DOHH2 (cell line): Measurements from ENCODE around the gene CCZ1B.
"Not testable (repeated sequence)": the region's sequence is repeated elsewhere in the genome, so short reads cannot be mapped to it uniquely, and the experiment has no call there.

Experiments used
- EZH2phosphoT487 ChIP-seq: fragments of 200-600 bp; sonication (generic); IDR thresholded peaks from 2 replicates; pipeline ENCODE4 v1.6.1; 2017; ENCODE audit warnings: borderline replicate concordance, mild to moderate bottlenecking, antibody characterized with exemption, low read length, moderate library complexity, mixed read lengths
- TF ChIP-seq, protein P1 (sequence below): fragments of 200-600 bp; sonication (generic); IDR thresholded peaks from one replicate; pipeline ENCODE4 v1.5.1; 2014; ENCODE audit warnings: antibody characterized with exemption, mild to moderate bottlenecking, low read depth, low read length; ENCODE audit not compliant: poor library complexity, severe bottlenecking

GRCh38 chr7:6794276-6794675 is 31.8 kb downstream of the CCZ1B start:
- TF ChIP-seq, protein P1, sequence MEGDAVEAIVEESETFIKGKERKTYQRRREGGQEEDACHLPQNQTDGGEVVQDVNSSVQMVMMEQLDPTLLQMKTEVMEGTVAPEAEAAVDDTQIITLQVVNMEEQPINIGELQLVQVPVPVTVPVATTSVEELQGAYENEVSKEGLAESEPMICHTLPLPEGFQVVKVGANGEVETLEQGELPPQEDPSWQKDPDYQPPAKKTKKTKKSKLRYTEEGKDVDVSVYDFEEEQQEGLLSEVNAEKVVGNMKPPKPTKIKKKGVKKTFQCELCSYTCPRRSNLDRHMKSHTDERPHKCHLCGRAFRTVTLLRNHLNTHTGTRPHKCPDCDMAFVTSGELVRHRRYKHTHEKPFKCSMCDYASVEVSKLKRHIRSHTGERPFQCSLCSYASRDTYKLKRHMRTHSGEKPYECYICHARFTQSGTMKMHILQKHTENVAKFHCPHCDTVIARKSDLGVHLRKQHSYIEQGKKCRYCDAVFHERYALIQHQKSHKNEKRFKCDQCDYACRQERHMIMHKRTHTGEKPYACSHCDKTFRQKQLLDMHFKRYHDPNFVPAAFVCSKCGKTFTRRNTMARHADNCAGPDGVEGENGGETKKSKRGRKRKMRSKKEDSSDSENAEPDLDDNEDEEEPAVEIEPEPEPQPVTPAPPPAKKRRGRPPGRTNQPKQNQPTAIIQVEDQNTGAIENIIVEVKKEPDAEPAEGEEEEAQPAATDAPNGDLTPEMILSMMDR: not testable (repeated sequence)
- TF ChIP-seq EZH2phosphoT487: not testable (repeated sequence)
